MM.1S (cell line): ENCODE results near the gene ASB10.

Source experiments
- EZH2 ChIP-seq: fragments of 300-600 bp; sonication (generic); optimal IDR thresholded peaks from 2 replicates; pipeline ENCODE3; 2017; ENCODE audit warnings: low read depth, mild to moderate bottlenecking, antibody characterized with exemption, low read length, mixed read lengths
- TF ChIP-seq, protein P1 (sequence below): fragments of 300-600 bp; sonication (generic); IDR thresholded peaks from 2 replicates; pipeline ENCODE4 v1.5.1; 2016; ENCODE audit warnings: antibody characterized with exemption, low read length, mixed read lengths

- TF ChIP-seq, protein P1, sequence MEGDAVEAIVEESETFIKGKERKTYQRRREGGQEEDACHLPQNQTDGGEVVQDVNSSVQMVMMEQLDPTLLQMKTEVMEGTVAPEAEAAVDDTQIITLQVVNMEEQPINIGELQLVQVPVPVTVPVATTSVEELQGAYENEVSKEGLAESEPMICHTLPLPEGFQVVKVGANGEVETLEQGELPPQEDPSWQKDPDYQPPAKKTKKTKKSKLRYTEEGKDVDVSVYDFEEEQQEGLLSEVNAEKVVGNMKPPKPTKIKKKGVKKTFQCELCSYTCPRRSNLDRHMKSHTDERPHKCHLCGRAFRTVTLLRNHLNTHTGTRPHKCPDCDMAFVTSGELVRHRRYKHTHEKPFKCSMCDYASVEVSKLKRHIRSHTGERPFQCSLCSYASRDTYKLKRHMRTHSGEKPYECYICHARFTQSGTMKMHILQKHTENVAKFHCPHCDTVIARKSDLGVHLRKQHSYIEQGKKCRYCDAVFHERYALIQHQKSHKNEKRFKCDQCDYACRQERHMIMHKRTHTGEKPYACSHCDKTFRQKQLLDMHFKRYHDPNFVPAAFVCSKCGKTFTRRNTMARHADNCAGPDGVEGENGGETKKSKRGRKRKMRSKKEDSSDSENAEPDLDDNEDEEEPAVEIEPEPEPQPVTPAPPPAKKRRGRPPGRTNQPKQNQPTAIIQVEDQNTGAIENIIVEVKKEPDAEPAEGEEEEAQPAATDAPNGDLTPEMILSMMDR = no peak
- TF ChIP-seq EZH2 = no peak
Measured at GRCh38 chr7:151132461-151133205, 54.4 kb downstream of the ASB10 start.
